GM23248 (cell line): ENCODE data around the gene TBX21.

Experiments used
- EZH2 ChIP-seq: fragments of 200-600 bp; sonication (generic); IDR thresholded peaks from 2 replicates; pipeline ENCODE4 v1.6.1; 2018; ENCODE audit warnings: antibody characterized with exemption, mild to moderate bottlenecking; ENCODE audit not compliant: insufficient read depth, poor library complexity, severe bottlenecking
- EZH2phosphoT487 ChIP-seq: fragments of 200-600 bp; sonication (generic); IDR thresholded peaks from 2 replicates; pipeline ENCODE4 v1.6.1; 2018; ENCODE audit warnings: antibody characterized with exemption, moderate library complexity, mild to moderate bottlenecking, low read depth; ENCODE audit not compliant: insufficient read depth

DNA sequence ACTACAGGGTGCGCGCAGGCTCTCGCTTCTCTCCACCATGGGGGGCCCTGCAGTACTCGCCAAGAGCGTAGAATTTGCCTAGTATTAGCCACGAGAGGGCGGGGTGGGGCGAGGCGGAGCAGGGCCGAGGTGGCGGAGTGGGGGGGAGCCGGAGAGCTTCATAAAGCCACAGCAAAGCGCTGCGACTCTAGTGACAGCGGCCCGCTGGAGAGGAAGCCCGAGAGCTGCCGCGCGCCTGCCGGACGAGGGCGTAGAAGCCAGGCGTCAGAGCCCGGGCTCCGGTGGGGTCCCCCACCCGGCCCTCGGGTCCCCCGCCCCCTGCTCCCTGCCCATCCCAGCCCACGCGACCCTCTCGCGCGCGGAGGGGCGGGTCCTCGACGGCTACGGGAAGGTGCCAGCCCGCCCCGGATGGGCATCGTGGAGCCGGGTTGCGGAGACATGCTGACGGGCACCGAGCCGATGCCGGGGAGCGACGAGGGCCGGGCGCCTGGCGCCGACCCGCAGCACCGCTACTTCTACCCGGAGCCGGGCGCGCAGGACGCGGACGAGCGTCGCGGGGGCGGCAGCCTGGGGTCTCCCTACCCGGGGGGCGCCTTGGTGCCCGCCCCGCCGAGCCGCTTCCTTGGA is at the start of gene TBX21:
- TF ChIP-seq EZH2 (no peak), EZH2phosphoT487 (no peak)
